H1 (cell line): ENCODE results near the gene C1orf21.

Source experiments
- BCL11A ChIP-seq, 2 experiments: IDR thresholded peaks; one replicate each; pipeline ENCODE4 v1.6.1; 2011; ENCODE audit warnings: low read depth in 2 of 2, low read length in 2 of 2, mild to moderate bottlenecking in 2 of 2
- JUND ChIP-seq: IDR thresholded peaks from 2 replicates; pipeline ENCODE4 v1.6.1; 2011; ENCODE audit warnings: mild to moderate bottlenecking, improper control_type of control experiment, low read length
- KDM1A ChIP-seq: fragments of 200-600, 300-600 bp; sonication (generic); IDR thresholded peaks from 2 replicates; pipeline ENCODE4 v1.7.1; 2016; ENCODE audit warnings: mild to moderate bottlenecking, low read length, borderline replicate concordance
- RAD21 ChIP-seq, 2 experiments: IDR thresholded peaks in 1 of 2; conservative IDR thresholded peaks in 1 of 2; 2 replicates each; pipeline ENCODE4 v1.6.1; 2011; ENCODE audit warnings: low read depth in 2 of 2, low read length in 2 of 2, improper control_type of control experiment in 1 of 2, inconsistent platforms in 1 of 2, mild to moderate bottlenecking in 1 of 2, moderate library complexity in 1 of 2
- SUZ12 ChIP-seq: fragments of 200-600 bp; sonication (generic); IDR thresholded peaks from 2 replicates; pipeline ENCODE4 v1.6.1; 2012; ENCODE audit warnings: mild to moderate bottlenecking, inconsistent platforms, low read length, moderate library complexity, mixed read lengths
- TAF1 ChIP-seq: IDR thresholded peaks from 2 replicates; pipeline ENCODE4 v1.6.1; 2011; ENCODE audit warnings: mild to moderate bottlenecking, low read depth, low read length
- TF ChIP-seq, protein P1 (sequence below), 3 experiments: IDR thresholded peaks; 1 replicate in 2 of 3; 2 replicates in 1 of 3; pipeline versions ENCODE4 v1.5.1 to v1.6.1; 2011; ENCODE audit warnings: low read length in 3 of 3, mild to moderate bottlenecking in 3 of 3, inconsistent platforms in 2 of 3, low read depth in 1 of 3, moderate library complexity in 1 of 3; ENCODE audit not compliant: insufficient read depth in 1 of 3; ENCODE audit errors: control extremely low read depth in 1 of 3

- no peak for TF ChIP-seq RAD21 (IDR thresholded peaks at IDR 0.05 in 1 of 2, conservative IDR thresholded peaks at IDR 0.05 in 1 of 2; ENCODE audit: low read depth in 2 of 2, low read length in 2 of 2)
- TF ChIP-seq, protein P1, sequence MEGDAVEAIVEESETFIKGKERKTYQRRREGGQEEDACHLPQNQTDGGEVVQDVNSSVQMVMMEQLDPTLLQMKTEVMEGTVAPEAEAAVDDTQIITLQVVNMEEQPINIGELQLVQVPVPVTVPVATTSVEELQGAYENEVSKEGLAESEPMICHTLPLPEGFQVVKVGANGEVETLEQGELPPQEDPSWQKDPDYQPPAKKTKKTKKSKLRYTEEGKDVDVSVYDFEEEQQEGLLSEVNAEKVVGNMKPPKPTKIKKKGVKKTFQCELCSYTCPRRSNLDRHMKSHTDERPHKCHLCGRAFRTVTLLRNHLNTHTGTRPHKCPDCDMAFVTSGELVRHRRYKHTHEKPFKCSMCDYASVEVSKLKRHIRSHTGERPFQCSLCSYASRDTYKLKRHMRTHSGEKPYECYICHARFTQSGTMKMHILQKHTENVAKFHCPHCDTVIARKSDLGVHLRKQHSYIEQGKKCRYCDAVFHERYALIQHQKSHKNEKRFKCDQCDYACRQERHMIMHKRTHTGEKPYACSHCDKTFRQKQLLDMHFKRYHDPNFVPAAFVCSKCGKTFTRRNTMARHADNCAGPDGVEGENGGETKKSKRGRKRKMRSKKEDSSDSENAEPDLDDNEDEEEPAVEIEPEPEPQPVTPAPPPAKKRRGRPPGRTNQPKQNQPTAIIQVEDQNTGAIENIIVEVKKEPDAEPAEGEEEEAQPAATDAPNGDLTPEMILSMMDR (IDR thresholded peaks at IDR 0.05; ENCODE audit: control extremely low read depth in 1 of 3, insufficient read depth in 1 of 3, low read depth in 1 of 3, low read length in 3 of 3): no peak
- no peak for TF ChIP-seq KDM1A
- no peak for TF ChIP-seq BCL11A (IDR thresholded peaks at IDR 0.05; ENCODE audit: low read depth in 2 of 2, low read length in 2 of 2)
- no peak for TF ChIP-seq JUND
- TF ChIP-seq TAF1: no peak
- no peak for TF ChIP-seq SUZ12
Observed at GRCh38 chr1:184433956-184434502, 47.2 kb downstream of the C1orf21 start.
